CD4-positive, alpha-beta T cell (primary cell): Measurements from ENCODE around the gene MS4A4E. TPM values are rescaled to one million over a fixed set of nuclear protein-coding genes. Genes with fewer than 3 reads are reported as not detected.

ENCODE experiments used
- ATAC-seq: fragments of 200-7000 bp; cut with Tn5 transposase; one replicate; pipeline ENCODE4 v1.10.0; 2022; ENCODE audit warnings: mild to moderate bottlenecking; ENCODE audit not compliant: poor library complexity
- CTCF ChIA-PET: fragments of 350-600 bp; sonication (Branson Sonifier 250); formaldehyde crosslinking; loops from one replicate; lab custom pipeline; 2021; ENCODE audit warnings: antibody characterized with exemption, inconsistent platforms; lab: Charles Lee
- POLR2A ChIA-PET: fragments of 350-600 bp; sonication (Branson Sonifier 250); formaldehyde crosslinking; loops from one replicate; lab custom pipeline; 2021; ENCODE audit warnings: antibody characterized with exemption, inconsistent platforms; lab: Charles Lee
- DNase-seq, 14 experiments: peaks; one replicate each; pipeline ENCODE4 v3.0.0-alpha.2; 2013 to 2020; ENCODE audit warnings: mixed read lengths in 2 of 14
- H3K27ac ChIP-seq, 2 donors: one replicate each; pipeline versions ENCODE4 v1.5.1 to v1.7.0; 2013; ENCODE audit warnings: low read length in 2 of 2, low read depth in 1 of 2, mild to moderate bottlenecking in 1 of 2
- H3K27me3 ChIP-seq, 2 experiments: 1 replicate in 1 of 2; 2 replicates in 1 of 2; pipeline versions ENCODE4 v1.6.1 to v1.7.0; 2013; ENCODE audit warnings: low read length in 2 of 2, control low read depth in 1 of 2, mild to moderate bottlenecking in 1 of 2, moderate library complexity in 1 of 2; ENCODE audit not compliant: insufficient read depth in 2 of 2, control insufficient read depth in 1 of 2
- H3K36me3 ChIP-seq: one replicate; pipeline ENCODE4 v1.6.1; 2013; ENCODE audit warnings: low read length, control low read depth; ENCODE audit not compliant: insufficient read depth
- H3K4me1 ChIP-seq: one replicate; pipeline ENCODE4 v1.6.1; 2013; ENCODE audit warnings: low read length, control low read depth; ENCODE audit not compliant: insufficient read depth
- H3K4me3 ChIP-seq: one replicate; pipeline ENCODE4 v1.5.1; 2013; ENCODE audit warnings: mild to moderate bottlenecking, low read length, moderate library complexity
- H3K9me3 ChIP-seq, 2 experiments: 1 replicate in 1 of 2; 2 replicates in 1 of 2; pipeline versions ENCODE4 v1.6.1 to v1.7.0; 2013; ENCODE audit warnings: low read length in 2 of 2, mild to moderate bottlenecking in 2 of 2, control low read depth in 1 of 2, moderate library complexity in 1 of 2; ENCODE audit not compliant: control insufficient read depth in 1 of 2, insufficient read depth in 1 of 2
- H3K27ac Mint-ChIP-seq: one replicate; pipeline ENCODE4 v1.8.0; 2020; ENCODE audit warnings: mixed read lengths
- H3K27me3 Mint-ChIP-seq: one replicate; pipeline ENCODE4 v1.8.0; 2021; ENCODE audit warnings: mixed read lengths
- H3K36me3 Mint-ChIP-seq: one replicate; pipeline ENCODE4 v1.8.0; 2021; ENCODE audit warnings: low read depth, mixed read lengths
- H3K4me1 Mint-ChIP-seq: one replicate; pipeline ENCODE4 v1.8.0; 2021; ENCODE audit warnings: low read depth, mixed read lengths
- H3K4me3 Mint-ChIP-seq: one replicate; pipeline ENCODE4 v1.8.0; 2020; ENCODE audit warnings: mild to moderate bottlenecking, mixed read lengths
- H3K9me3 Mint-ChIP-seq: one replicate; pipeline ENCODE4 v1.8.0; 2020; ENCODE audit warnings: mixed read lengths
- intact Hi-C, 2 experiments: fragments of 100-400 bp; cut with DNase I in 1 of 2; cut with micrococcal nuclease in 1 of 2; formaldehyde crosslinking; loops; one replicate each; pipeline versions ENCODE4 v1.15.1 to v1.9.0; 2023 to 2025; cut with DNase I, micrococcal nuclease
- total RNA-seq, 174 experiments: library from RNA in 2 of 174; stranded (reverse) in 2 of 174; gene quantifications; one replicate each; pipeline ENCODE4 v1.2.3 and lab custom pipeline; 2021 to 2026
- TF ChIP-seq, protein P1 (sequence below): fragments of 200-600 bp; IDR thresholded peaks from one replicate; pipeline ENCODE4 v1.8.0; 2022; ENCODE audit warnings: antibody characterized with exemption, mild to moderate bottlenecking

MS4A4E gene
- total RNA-seq, 2 experiments from 2014 or later: not detected

DNA sequence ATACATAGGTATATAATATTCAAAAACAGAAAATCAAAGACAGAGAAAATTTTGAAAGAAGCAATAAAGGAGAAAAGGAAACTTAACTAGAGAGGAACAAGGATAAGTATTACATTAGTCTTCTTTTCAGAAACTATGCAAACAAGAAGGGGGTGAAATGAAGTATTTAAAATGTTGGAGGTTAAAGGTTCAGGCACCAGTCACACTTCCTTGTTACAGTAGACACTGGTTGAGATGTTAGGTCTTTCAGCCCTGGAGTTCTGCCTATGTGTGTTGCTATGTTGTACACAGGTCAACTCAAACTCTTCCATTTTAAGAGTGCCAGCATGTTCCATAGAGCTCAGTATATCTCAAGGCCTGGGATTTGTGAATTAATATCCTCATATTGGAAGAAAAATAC lies 31.5 kb upstream of the MS4A4E start:
- no peaks in the 10 kb centered on the region for H3K9me3 ChIP-seq
- H3K36me3 ChIP-seq: no peaks in the 10 kb centered on the region
- H3K4me3 ChIP-seq: no peak overlapping the region
- CTCF ChIA-PET: no interaction called here
- TF ChIP-seq, protein P1, sequence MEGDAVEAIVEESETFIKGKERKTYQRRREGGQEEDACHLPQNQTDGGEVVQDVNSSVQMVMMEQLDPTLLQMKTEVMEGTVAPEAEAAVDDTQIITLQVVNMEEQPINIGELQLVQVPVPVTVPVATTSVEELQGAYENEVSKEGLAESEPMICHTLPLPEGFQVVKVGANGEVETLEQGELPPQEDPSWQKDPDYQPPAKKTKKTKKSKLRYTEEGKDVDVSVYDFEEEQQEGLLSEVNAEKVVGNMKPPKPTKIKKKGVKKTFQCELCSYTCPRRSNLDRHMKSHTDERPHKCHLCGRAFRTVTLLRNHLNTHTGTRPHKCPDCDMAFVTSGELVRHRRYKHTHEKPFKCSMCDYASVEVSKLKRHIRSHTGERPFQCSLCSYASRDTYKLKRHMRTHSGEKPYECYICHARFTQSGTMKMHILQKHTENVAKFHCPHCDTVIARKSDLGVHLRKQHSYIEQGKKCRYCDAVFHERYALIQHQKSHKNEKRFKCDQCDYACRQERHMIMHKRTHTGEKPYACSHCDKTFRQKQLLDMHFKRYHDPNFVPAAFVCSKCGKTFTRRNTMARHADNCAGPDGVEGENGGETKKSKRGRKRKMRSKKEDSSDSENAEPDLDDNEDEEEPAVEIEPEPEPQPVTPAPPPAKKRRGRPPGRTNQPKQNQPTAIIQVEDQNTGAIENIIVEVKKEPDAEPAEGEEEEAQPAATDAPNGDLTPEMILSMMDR: no peak
- Mint-ChIP-seq H3K9me3 (no peaks in the 10 kb centered on the region), H3K27me3 (peaks cover 22% of the 10 kb centered on the region), H3K4me1 (no peaks in the 10 kb centered on the region), H3K4me3 (no peak overlapping the region), H3K36me3 (no peaks in the 10 kb centered on the region), H3K27ac (no peak overlapping the region)
- intact Hi-C loops: no loop called here
- DNase-seq: no peak
- ATAC-seq: no peak
- no peak overlapping the region for H3K27ac ChIP-seq
- peaks cover 0 to 4% of the 10 kb centered on the region in 2 experiments for H3K27me3 ChIP-seq
- no peaks in the 10 kb centered on the region for H3K4me1 ChIP-seq
- POLR2A ChIA-PET: no interaction called here

DNA sequence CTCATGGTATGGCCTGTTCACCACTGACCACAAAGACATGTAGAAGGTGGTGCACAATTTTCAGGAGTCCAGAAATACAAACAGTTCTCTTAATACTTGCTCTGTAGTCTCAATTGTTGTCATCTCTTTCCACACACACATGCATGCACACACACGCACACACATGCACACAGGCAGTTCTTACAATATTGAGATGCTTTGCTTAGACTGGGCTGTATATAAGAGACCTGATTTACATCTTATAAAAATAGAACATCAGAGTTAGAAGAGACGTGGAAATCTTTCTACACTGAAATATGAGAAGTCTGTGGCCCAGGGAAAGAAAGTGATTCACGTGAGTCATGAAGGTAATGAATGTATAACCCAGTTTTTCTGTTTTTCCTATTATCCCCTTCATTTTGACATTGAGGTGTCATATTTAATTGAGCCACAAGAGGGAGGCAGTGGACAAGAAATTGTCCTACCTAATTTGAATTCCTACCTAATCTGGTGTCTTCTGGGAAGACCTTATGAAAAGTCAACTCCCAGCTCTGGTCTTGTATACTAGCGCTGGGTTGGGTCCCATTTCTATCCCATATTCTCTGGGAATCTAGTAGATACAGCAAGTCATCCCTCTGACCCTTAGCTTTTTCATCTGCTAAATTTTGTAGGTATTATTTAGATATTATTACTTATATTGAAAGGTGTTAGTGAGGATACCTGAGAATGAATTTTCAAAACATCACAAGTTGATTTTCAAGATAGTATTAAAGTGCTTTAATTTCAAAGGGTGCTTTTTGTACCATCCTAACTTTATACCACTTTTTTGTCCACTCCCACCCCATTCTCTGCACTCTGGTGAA lies 22.7 kb upstream of the MS4A4E start:
- Histone ChIP-seq H3K27me3 (no peaks in the 10 kb centered on the region), H3K36me3 (no peaks in the 10 kb centered on the region), H3K27ac (no peak overlapping the region), H3K9me3 (no peaks in the 10 kb centered on the region), H3K4me1 (no peaks in the 10 kb centered on the region), H3K4me3 (no peak overlapping the region)
- H3K4me3 Mint-ChIP-seq: no peak overlapping the region
- ChIA-PET POLR2A (no interaction called here), CTCF (interaction anchor here (1.1 kb wide), 1 partner anchor 159 kb away, joined by 3 read pairs; no protein-coding TSS in a partner anchor)
- no peaks in the 10 kb centered on the region for H3K4me1 Mint-ChIP-seq
- H3K27ac Mint-ChIP-seq: no peak overlapping the region
- H3K27me3 Mint-ChIP-seq: peaks cover 9% of the 10 kb centered on the region
- intact Hi-C loops: loop anchor here in 1 of 2 experiments (5.0 kb wide), 1 partner anchor 352 kb away; no protein-coding TSS in a partner anchor
- H3K36me3 Mint-ChIP-seq: no peaks in the 10 kb centered on the region
- DNase-seq (peak in 3 of 14 experiments; percentile 24 to 51 (median 46)), ATAC-seq (no peak)
- TF ChIP-seq, protein P1: peak; percentile 64
- H3K9me3 Mint-ChIP-seq: peaks cover 4% of the 10 kb centered on the region

DNA sequence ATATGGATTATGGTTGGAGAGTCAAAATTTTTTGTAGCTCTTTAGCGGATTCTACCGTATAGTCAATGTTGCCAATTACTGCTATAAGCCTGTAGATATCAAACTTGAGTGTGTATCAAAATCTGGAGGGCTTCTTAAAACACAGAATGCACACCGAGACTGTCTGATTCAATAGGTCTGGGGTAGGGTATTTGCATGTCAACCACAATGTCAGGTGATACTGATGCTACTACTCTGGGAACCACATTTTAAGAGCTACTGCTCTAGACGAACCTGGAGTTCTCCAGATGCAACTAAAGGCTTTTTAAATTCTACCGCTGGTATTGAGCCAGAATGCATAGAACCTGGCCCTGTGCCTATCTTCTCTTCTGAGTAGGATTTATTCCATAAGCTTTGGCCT lies 21.7 kb upstream of the MS4A4E start:
- ATAC-seq: no peak
- CTCF ChIA-PET: interaction anchor here (1.1 kb wide), 1 partner anchor 159 kb away, joined by 3 read pairs; no protein-coding TSS in a partner anchor
- no peak overlapping the region for H3K27ac Mint-ChIP-seq
- no peaks in the 10 kb centered on the region for H3K4me1 Mint-ChIP-seq
- Histone ChIP-seq H3K27me3 (no peaks in the 10 kb centered on the region), H3K4me1 (no peaks in the 10 kb centered on the region), H3K4me3 (no peak overlapping the region), H3K27ac (no peak overlapping the region), H3K9me3 (no peaks in the 10 kb centered on the region), H3K36me3 (no peaks in the 10 kb centered on the region)
- TF ChIP-seq, protein P1: no peak
- DNase-seq: no peak
- H3K36me3 Mint-ChIP-seq: no peaks in the 10 kb centered on the region
- H3K9me3 Mint-ChIP-seq: peaks cover 4% of the 10 kb centered on the region
- H3K4me3 Mint-ChIP-seq: no peak overlapping the region
- peaks cover 9% of the 10 kb centered on the region for H3K27me3 Mint-ChIP-seq
- POLR2A ChIA-PET: no interaction called here
- intact Hi-C loops: loop anchor here in 1 of 2 experiments (5.0 kb wide), 1 partner anchor 353 kb away; no protein-coding TSS in a partner anchor
